GM19397 (cell line): ENCODE measurements around the gene ATXN1.
"Not testable (repeated sequence)": the region's sequence is repeated elsewhere in the genome, so short reads cannot be mapped to it uniquely, and the experiment has no call there.

ENCODE experiments used
- ATAC-seq: cut with Tn5 transposase; IDR thresholded peaks from one replicate; pipeline ENCODE4 v1.9.1; 2021; ENCODE audit warnings: mild to moderate bottlenecking, moderate library complexity; ENCODE audit not compliant: unreplicated experiment

The ATXN1 gene

DNA sequence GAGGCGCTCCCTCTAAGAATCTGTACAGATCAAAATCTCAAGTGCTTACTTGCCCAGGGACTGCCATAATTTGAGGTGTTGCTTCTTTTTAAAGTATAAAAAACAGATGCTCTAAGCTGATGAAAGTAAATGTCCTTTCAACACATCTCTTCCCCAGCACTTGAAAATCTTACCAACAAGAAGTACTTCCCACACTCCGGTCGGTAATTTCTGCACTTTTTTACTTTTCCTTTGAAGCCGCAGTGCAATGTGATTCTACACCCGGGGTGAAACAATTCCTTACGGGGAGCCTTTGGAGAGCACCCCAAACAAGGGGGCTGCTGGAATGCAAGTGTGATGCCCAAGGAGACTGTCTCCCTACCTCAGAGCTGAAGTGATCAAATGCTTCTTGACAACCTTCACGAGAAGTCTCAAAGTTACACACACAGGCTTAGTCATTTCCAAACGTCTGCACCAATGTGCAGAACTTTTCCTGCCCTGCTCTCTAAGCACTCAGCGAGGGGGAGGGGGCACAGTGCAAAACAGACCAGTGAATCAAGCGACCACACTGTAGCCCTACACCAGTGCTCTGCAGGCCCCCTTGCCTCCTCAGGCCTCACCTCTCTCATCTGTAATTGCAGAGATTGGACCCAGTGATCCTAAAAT, 56.7 kb downstream of the ATXN1 start:
- no peak for ATAC-seq

DNA sequence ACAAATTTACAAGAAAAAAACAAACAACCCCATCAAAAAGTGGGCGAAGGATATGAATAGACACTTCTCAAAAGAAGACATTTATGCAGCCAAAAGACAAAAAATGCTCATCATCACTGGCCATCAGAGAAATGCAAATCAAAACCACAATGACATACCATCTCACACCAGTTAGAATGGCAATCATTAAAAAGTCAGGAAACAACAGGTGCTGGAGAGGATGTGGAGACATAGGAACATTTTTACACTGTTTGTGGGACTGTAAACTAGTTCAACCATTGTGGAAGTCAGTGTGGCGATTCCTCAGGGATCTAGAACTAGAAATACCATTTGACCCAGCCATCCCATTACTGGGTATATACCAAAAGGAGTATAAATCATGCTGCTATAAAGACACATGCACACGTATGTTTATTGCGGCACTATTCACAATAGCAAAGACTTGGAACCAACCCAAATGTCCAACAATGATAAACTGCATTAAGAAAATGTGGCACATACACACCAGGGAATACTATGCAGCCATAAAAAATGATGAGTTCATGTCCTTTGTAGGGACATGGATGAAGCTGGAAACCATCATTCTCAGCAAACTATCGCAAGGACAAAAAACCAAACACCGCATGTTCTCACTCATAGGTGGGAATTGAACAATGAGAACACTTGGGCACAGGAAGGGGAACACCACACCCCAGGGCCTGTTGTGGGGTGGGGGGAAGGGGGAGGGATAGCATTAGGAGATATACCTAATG, 58.5 kb downstream of the ATXN1 start:
- not testable (repeated sequence) for ATAC-seq

DNA sequence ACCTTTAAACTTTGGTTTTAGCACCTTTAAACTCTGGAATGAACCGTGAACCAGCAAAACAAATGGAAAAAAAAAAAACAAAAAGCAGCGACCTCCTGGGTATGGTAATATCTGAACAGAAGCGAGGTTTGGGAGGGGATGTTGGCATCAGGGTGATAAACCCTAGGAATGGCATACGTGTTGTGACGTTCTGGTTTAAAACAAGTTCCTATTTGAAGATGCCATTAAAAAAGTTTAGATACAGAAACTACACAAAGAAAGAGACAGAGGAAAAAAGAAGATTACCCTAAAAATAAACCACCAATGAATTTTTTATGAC, 60.4 kb downstream of the ATXN1 start:
- no peak for ATAC-seq

DNA sequence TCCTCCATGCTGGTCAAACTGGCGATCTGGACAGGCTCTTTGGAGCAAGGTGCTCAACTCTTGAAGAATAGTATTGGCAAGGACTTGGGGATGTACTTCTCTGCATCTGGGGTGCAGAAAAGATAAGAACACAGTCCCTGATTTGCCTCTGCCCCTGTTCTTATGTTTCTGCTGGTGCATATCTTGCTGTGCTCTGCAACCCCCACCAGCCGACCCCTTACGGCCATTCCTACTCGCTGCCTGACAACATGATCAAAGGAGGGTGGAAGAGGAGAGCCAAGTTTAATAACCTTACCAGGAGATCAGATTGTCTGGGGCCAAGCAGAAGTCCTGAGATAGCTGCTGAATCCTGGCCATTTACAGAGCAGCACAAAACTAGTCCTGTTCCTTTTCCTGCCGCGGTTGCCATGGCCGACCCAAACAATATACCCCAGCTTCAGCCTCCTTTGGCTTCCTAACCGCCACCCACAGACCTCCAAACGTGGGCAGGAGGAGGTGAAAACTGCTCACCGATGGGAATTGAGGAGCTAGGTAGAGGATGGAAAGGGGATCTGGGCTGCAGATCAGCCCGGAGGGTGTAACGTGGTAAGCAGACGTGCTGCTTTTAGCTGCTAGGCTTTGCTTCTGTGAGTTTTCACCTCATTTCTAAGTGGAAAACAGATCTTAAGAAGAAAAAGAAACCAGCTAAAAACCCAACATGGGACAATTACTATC, 60.9 kb downstream of the ATXN1 start:
- no peak for ATAC-seq

DNA sequence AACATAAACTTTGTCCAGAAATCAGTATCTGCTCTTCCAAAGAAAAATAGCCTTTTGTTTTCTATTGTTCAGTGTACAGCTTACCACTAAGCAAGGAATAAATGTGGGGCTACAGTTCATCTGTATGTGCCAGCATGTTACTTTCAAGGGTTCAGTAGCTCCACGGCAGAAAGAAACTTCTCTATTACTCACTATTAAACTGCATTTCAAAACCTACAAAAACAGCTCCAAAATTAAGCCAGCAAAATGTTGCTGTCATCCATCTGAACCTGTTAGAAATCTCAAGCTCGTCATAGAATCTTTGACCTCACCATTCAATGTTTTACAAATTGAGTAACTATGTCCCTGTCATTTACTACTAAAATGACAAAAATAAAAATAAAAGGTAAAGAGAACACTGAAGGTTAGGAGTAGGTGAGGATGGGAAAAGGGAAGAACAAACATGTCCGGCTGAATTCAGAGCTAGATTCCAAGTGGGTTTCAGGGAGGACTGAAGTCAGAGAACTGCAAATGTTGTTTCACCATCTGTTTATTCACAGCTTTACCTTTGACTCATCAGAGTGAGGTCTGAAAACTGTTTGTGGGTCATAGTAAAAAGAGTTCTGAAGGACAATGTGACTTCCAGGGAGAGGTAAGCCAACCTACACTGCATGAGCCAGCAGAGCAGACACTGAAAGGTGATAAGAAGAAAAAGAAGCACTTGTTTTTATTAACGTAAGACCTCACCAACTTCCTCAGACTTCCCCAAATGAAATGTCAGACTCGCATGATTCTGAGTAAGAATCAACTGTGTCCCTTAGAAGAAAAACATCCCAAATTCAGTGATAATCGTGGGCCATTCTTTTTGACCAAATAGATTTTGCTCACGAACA, 62.0 kb downstream of the ATXN1 start:
- no peak for ATAC-seq

DNA sequence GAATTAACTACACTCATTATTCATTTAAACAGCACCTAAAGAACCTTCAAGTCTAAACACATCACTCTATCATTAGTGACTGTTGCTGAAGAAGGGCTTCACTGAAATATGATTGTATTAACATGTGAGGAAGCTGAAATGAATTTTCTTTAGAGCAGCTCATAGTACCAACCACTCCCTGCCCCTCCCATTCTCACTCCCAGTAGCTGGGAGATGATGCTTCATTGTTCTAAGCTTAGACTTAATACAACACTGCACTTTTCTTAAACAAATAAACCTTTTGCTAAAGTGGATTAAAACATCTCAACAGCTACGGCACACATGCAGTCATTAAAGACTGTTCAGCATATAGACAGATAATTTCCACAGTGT, 63.1 kb downstream of the ATXN1 start:
- ATAC-seq, result no peak

DNA sequence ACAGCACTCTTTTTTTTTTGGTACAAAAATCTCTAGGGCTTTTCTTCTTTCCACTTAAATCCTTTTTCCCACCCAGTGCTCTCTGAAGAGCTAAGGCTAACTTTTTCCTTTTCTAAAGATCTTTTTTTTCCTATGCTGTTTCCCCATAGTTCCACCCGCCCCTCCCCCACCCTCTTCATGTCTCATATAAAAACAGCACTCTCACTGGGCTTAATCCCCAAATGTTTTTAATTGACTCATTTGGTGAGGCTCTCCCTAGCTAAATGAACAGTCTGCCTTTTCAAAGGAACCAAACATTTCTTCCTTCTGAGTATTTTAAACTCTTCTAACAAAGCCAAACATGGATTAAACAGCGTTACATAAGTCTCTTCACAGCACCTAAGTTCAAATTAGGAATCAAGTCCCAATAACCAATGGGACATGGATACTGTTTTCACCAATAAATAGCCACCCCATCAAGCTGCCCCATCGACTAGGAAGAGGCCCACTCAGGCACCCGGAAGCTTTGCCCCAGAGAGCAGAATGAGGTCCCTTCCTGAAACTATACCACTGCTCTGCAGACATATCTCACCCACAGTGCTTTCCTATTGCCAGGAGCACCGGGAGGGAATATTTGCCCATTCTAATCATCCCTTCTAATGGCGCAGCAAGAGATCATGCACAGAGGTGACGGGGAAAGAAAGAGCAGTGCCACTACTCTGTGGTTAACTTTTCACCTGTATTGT, 63.7 kb downstream of the ATXN1 start:
- ATAC-seq, result no peak

DNA sequence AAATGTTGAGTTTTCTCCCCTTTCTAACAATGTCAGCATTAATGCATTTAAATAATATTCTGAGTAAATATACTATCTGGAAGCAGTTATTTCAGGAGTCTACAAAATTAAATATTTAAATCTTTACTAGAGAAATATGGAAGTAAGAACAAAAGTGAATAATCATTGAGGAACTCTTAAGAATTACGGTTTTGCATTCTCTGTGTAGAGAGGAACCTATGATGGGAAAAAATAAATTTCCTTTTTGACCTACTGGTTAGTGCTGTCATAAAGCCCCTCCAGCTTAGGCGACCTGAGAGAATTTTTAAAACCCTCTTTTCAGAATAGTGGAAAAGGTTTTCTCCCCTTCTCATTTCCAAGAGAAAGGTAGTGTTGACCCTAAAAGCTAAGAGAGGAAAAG, 64.8 kb downstream of the ATXN1 start:
- ATAC-seq, result no peak

DNA sequence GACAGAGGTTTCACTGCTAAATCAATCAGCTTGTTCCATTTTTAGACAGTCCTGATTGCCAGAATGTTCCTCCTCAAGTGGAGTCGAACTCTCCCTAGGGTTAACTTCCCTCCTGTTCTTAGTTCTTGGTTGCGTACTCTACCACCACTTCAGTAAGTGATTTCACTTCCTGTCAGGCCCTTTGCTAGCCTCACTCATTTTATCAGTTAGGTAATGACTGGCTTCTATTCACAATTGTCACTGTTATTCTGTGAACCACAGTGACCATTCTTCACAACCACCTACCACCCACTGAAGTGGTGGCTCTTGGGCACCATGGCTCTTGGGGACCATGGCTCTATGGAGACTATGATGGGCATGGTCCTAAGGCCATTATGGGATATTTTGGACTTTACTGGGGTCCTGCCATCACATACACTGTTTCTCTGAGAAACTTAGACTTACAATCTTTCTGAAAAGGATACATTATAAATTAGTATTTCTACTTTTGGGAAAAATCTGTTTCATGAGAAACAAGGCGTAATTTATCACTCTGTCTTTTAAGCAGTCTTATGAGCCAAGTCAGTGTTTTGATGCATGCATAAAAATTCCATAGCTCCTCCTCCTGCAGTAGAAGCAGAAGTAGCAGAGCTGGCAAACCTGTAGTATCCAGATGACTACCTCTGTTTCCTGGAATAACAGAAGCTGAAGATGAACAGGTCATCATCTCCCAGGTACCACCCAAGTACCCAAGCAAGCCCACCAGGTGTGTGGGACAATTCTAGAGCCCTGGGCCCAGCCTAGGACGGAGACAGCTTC, 66.3 kb downstream of the ATXN1 start:
- no peak for ATAC-seq

DNA sequence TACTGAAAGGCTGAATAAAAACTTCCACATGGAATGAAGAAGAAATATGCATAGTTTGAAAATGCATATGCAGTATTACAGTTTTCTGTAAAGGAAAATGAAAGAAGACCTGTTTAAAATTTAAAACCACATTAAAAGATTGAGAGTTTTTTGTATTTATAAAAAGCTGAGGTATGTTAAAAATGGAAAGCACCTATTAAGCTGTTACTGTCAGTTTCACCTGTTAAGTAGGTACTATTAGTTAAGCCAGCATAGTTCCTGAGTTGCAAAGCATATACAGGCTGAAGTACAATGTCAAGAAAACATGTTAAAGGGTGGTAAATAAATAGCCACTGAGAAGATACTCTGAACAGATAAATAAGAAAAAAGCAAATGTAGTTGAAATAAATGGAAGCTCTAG, 69.9 kb downstream of the ATXN1 start:
- ATAC-seq, result no peak

DNA sequence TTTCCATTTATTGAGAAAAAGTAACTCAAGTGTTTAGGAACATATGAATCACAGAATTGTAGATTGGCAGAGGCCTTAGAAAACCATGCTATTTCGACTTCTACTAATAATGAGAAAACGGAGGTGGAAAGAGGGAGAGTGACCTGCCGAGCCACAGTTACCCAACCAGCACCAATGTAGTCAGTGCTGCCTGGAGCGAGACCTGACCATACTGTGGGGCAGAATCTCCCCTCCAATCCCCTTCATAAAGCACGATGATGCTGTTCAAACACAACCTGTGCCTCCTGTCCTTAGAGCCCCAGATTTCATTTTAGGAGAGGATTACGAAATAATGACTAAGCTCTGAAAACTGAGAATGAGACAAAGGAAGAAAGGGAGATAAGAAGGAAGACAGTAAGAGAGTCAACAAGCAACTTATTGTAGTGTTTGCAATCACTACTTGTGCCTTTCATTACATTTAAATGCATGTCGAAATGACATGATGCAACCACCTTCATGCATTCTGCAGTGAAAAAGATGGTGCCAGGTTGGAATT, 70.6 kb downstream of the ATXN1 start:
- ATAC-seq, result peak; percentile 79

DNA sequence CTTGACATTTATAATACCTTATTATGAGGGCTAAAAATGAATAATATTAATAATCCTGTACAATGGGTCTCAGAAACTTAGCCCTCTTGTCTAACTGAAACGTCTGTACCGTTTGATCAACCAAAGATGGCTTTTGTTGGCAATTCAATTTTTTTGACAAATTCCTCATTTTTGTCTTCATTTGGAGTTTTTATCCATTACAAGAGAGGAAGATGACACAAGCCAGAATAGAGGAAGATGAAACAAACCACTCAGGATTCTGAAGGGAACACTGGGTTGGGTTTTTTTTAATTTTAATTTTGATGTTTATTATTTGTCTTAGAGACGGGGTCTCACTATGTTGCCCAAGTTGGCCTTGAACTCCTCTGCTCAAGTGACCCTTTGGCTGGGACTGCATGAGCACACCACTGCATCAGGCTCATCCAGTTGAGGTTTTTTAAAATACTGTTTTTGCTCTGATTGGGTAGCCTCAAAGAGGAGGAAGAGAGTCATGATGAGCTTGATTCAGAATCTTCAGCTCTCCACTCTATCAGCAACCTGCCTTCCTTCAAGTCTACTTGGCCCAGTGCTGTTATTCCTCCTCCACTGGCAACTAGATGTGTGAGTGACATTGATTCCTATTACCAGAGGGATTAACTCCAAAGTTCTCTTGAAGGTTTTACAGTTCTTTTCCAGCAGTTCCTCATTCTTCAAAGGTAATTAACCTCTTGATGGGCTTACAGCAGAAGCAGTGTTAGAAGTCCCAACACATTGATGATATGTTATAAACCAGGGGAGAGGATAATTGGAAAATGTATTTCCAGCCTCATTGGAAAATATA, 71.3 kb downstream of the ATXN1 start:
- no peak for ATAC-seq

DNA sequence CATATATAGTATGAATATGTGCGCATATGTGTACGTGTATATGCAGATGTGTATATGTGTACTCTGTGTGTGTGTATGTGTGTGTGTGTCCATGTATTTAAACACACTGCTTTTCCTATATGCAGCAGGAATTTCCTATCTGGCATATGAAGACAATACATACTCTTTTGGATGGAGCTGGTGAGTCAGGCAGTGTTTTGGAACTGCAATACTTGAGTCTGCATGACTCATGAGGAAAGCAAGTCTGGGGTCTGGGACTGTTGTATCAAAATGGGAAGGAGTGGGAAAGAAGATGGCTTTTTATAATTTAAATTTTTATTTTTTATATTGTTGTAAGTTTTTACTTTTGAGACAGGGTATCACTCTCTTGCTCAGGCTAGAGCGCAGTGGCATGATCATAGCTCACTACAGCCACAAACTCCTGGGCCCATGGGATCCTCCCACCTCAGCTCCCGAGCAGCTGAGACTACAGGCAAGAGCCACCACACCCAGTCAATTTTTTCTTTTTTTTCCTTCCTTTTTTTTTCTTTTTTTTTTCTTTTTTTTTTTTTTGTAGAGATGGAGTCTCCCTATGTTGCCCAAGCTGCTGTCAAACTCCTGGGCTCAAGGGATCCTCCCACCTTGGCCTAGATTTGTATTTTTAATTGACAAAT, 72.2 kb downstream of the ATXN1 start:
- ATAC-seq, result no peak

DNA sequence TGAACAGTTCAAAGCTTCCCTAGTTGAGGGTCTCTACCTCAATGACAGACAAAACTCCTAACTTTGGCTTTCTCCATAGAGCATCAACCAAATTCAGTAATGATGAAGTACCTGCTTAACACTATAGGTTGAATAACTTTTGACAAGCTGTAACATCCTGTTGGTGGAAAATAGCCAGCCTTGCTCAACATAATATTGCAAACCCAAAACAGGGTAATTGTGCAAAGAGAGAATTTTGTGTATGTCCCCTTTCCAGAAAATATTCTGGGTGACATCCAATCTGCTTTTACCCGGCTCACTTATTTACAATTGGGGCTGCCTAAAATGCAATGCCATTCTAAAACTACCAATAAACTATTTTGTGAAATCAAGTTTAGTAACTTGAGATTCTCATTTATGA, 72.8 kb downstream of the ATXN1 start:
- ATAC-seq, result no peak

DNA sequence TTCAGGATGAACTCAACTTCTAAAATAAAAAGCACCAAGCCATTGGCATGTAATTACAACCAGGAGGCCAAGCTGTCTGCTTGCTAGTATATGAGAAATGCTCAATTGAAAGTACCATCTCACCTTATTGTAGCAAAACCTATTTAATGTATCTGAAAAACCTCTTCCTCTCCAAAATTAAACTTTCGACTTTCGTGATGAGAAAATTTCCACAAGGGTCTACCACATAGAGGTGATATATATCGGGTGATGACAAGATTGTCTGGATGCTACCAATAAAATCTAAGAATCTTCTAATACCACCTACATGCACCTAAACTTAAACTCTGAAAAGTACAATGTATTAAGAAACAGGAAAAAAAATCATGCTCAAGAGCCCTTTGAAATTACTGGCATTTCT, 74.2 kb downstream of the ATXN1 start:
- no peak for ATAC-seq

DNA sequence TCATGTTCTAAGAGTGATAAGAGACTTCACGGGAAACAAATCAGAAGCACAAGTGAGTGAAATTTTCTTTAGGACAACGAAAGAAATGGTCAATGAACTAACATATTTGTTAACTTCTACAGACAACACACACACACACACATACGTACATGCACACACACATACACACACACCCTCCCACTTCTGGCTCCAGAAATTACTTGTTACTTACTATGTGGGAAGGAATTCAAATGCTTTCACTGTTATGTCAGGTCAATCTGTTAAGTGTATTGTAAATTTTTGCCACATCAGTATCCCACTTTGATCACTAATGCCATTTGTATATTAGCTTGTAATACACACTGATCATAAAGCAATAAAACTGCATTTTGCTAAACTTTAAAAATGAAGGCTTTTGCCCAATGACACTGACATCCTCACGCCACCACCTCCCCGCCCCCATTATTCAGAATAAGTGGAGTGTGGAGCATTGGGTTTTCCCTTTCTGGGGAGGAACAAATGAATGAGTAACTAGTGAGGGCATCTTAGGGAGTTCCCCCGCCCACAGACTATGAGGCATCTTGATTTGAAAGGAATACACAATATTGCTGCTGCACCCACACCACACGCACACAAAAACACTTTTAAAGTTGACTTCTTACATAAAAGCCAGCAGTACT, 76.2 kb downstream of the ATXN1 start:
- ATAC-seq, result no peak

DNA sequence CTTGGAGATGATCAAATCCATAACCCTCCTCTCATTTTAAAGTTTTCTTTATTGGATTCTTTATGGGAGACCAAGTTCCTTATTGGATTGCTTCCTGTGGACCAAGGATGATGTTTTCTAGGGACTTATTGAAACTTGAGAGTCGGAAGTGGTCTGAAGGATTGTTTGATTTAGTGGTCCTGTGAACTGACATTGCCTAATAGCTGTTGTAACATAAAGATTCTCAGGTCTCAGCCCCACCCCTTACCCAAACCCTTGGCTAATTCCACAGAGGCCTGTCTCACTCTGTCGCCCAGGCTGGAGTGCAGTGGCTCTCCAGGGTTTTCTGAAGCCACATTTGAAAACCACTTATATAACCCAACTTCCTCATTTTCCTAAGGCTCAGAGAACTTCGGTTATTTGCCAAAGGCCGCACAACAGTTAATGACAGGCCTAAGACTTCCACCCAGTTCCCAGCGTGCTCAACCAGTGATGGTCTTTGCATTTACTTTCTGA, 77.0 kb downstream of the ATXN1 start:
- ATAC-seq, result no peak
